CD4-positive, alpha-beta T cell (primary cell): ENCODE results near the gene ZNF516. TPM values are rescaled to one million over a fixed set of nuclear protein-coding genes. Genes with fewer than 3 reads are reported as not detected.
A peak's percentile ranks its signal among the peaks of the same experiment; 100 is the strongest.
"Not testable (repeated sequence)": the region's sequence is repeated elsewhere in the genome, so short reads cannot be mapped to it uniquely, and the experiment has no call there.

Source experiments
- ATAC-seq: fragments of 200-7000 bp; cut with Tn5 transposase; one replicate; pipeline ENCODE4 v1.10.0; 2022; ENCODE audit warnings: mild to moderate bottlenecking; ENCODE audit not compliant: poor library complexity
- CTCF ChIA-PET: fragments of 350-600 bp; sonication (Branson Sonifier 250); formaldehyde crosslinking; loops from one replicate; lab custom pipeline; 2021; ENCODE audit warnings: antibody characterized with exemption, inconsistent platforms; lab: Charles Lee
- POLR2A ChIA-PET: fragments of 350-600 bp; sonication (Branson Sonifier 250); formaldehyde crosslinking; loops from one replicate; lab custom pipeline; 2021; ENCODE audit warnings: antibody characterized with exemption, inconsistent platforms; lab: Charles Lee
- DNase-seq, 14 experiments: peaks; one replicate each; pipeline ENCODE4 v3.0.0-alpha.2; 2013 to 2020; ENCODE audit warnings: mixed read lengths in 2 of 14
- H3K27ac ChIP-seq, 2 donors: one replicate each; pipeline versions ENCODE4 v1.5.1 to v1.7.0; 2013; ENCODE audit warnings: low read length in 2 of 2, low read depth in 1 of 2, mild to moderate bottlenecking in 1 of 2
- H3K27me3 ChIP-seq, 2 experiments: 1 replicate in 1 of 2; 2 replicates in 1 of 2; pipeline versions ENCODE4 v1.6.1 to v1.7.0; 2013; ENCODE audit warnings: low read length in 2 of 2, control low read depth in 1 of 2, mild to moderate bottlenecking in 1 of 2, moderate library complexity in 1 of 2; ENCODE audit not compliant: insufficient read depth in 2 of 2, control insufficient read depth in 1 of 2
- H3K36me3 ChIP-seq: one replicate; pipeline ENCODE4 v1.6.1; 2013; ENCODE audit warnings: low read length, control low read depth; ENCODE audit not compliant: insufficient read depth
- H3K4me1 ChIP-seq: one replicate; pipeline ENCODE4 v1.6.1; 2013; ENCODE audit warnings: low read length, control low read depth; ENCODE audit not compliant: insufficient read depth
- H3K4me3 ChIP-seq: one replicate; pipeline ENCODE4 v1.5.1; 2013; ENCODE audit warnings: mild to moderate bottlenecking, low read length, moderate library complexity
- H3K9me3 ChIP-seq, 2 experiments: 1 replicate in 1 of 2; 2 replicates in 1 of 2; pipeline versions ENCODE4 v1.6.1 to v1.7.0; 2013; ENCODE audit warnings: low read length in 2 of 2, mild to moderate bottlenecking in 2 of 2, control low read depth in 1 of 2, moderate library complexity in 1 of 2; ENCODE audit not compliant: control insufficient read depth in 1 of 2, insufficient read depth in 1 of 2
- H3K27ac Mint-ChIP-seq: one replicate; pipeline ENCODE4 v1.8.0; 2020; ENCODE audit warnings: mixed read lengths
- H3K27me3 Mint-ChIP-seq: one replicate; pipeline ENCODE4 v1.8.0; 2021; ENCODE audit warnings: mixed read lengths
- H3K36me3 Mint-ChIP-seq: one replicate; pipeline ENCODE4 v1.8.0; 2021; ENCODE audit warnings: low read depth, mixed read lengths
- H3K4me1 Mint-ChIP-seq: one replicate; pipeline ENCODE4 v1.8.0; 2021; ENCODE audit warnings: low read depth, mixed read lengths
- H3K4me3 Mint-ChIP-seq: one replicate; pipeline ENCODE4 v1.8.0; 2020; ENCODE audit warnings: mild to moderate bottlenecking, mixed read lengths
- H3K9me3 Mint-ChIP-seq: one replicate; pipeline ENCODE4 v1.8.0; 2020; ENCODE audit warnings: mixed read lengths
- intact Hi-C, 2 experiments: fragments of 100-400 bp; cut with DNase I in 1 of 2; cut with micrococcal nuclease in 1 of 2; formaldehyde crosslinking; loops; one replicate each; pipeline versions ENCODE4 v1.15.1 to v1.9.0; 2023 to 2025; cut with DNase I, micrococcal nuclease
- polyA plus RNA-seq, 2 donors: library from polyadenylated mRNA; unstranded; fragments of 120-200 nt; gene quantifications; one replicate each; pipeline ENCODE4 v1.2.1, GENCODE V29; 2013
- total RNA-seq, 174 experiments: library from RNA in 2 of 174; stranded (reverse) in 2 of 174; gene quantifications; one replicate each; pipeline ENCODE4 v1.2.3 and lab custom pipeline; 2021 to 2026
- TF ChIP-seq, protein P1 (sequence below): fragments of 200-600 bp; IDR thresholded peaks from one replicate; pipeline ENCODE4 v1.8.0; 2022; ENCODE audit warnings: antibody characterized with exemption, mild to moderate bottlenecking

ZNF516 gene, protein sequence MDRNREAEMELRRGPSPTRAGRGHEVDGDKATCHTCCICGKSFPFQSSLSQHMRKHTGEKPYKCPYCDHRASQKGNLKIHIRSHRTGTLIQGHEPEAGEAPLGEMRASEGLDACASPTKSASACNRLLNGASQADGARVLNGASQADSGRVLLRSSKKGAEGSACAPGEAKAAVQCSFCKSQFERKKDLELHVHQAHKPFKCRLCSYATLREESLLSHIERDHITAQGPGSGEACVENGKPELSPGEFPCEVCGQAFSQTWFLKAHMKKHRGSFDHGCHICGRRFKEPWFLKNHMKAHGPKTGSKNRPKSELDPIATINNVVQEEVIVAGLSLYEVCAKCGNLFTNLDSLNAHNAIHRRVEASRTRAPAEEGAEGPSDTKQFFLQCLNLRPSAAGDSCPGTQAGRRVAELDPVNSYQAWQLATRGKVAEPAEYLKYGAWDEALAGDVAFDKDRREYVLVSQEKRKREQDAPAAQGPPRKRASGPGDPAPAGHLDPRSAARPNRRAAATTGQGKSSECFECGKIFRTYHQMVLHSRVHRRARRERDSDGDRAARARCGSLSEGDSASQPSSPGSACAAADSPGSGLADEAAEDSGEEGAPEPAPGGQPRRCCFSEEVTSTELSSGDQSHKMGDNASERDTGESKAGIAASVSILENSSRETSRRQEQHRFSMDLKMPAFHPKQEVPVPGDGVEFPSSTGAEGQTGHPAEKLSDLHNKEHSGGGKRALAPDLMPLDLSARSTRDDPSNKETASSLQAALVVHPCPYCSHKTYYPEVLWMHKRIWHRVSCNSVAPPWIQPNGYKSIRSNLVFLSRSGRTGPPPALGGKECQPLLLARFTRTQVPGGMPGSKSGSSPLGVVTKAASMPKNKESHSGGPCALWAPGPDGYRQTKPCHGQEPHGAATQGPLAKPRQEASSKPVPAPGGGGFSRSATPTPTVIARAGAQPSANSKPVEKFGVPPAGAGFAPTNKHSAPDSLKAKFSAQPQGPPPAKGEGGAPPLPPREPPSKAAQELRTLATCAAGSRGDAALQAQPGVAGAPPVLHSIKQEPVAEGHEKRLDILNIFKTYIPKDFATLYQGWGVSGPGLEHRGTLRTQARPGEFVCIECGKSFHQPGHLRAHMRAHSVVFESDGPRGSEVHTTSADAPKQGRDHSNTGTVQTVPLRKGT
- total RNA-seq (10 to 100 TPM; 22.4 to 29.3 TPM), total RNA-seq (lab: John Stamatoyannopoulos, UW) (4.5 to 57.7 (median 29.8) reads per million in 172 experiments)
- 8.3 TPM for polyA plus RNA-seq (2013, experiment 1 of 2)
- 7.0 TPM for polyA plus RNA-seq (2013, experiment 2 of 2)

DNA sequence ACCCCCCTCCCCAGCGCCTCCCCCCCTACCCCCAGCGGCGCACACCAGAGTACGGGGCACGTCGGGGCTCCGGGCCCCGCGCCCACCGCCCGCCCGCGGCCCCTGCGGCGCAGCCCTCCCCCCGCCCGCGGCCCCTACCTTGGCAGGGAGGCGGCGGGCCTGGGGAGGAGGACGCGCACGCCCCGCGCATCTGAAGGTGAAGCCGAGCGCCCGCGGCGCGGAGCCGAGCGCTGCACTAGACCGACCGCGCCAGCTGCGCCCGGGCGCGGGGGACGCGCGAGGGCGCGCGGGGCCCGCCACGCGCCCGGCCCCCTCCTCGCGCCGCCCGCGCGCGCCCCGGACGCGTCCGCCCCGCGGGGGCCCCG lies at the start of gene ZNF516:
Gene ZNF516 (minus strand): TSS at position 237 of the 365 bp plus-strand sequence. CDS start 52,188 bp downstream, outside the sequence.
- DNase-seq (peak in 8 of 14 experiments; percentile 21 to 67 (median 34)), ATAC-seq (peak; percentile 28)
- POLR2A ChIA-PET = interaction anchor here (2.3 kb wide), 1 partner anchor 23 kb away, joined by 7 read pairs; no protein-coding TSS in a partner anchor
- Histone ChIP-seq H3K4me3 (peak within 1 kb of the TSS; percentile 64), H3K4me1 (peaks cover 36% of the 10 kb centered on the region), H3K27me3 (peaks cover 13 to 24% of the 10 kb centered on the region in 2 experiments), H3K9me3 (peaks cover 0 to 22% of the 10 kb centered on the region in 2 experiments), H3K27ac (no peak within 1 kb of the TSS), H3K36me3 (no peaks in the 10 kb centered on the region)
- Mint-ChIP-seq H3K36me3 (peaks cover 31% of the 10 kb centered on the region), H3K9me3 (no peaks in the 10 kb centered on the region), H3K4me3 (peak within 1 kb of the TSS; percentile 98), H3K27me3 (peaks cover 75% of the 10 kb centered on the region), H3K27ac (peak within 1 kb of the TSS; percentile 84), H3K4me1 (peaks cover 47% of the 10 kb centered on the region)
- intact Hi-C loops = loop anchor here (5.0 to 10.0 kb wide), 3 partner anchors 220 to 1900 kb away; partner anchors contain the start of genes ZNF407 (in 2 of the 2) and PTGR3 (in 1 of the 2)
- TF ChIP-seq, protein P1, sequence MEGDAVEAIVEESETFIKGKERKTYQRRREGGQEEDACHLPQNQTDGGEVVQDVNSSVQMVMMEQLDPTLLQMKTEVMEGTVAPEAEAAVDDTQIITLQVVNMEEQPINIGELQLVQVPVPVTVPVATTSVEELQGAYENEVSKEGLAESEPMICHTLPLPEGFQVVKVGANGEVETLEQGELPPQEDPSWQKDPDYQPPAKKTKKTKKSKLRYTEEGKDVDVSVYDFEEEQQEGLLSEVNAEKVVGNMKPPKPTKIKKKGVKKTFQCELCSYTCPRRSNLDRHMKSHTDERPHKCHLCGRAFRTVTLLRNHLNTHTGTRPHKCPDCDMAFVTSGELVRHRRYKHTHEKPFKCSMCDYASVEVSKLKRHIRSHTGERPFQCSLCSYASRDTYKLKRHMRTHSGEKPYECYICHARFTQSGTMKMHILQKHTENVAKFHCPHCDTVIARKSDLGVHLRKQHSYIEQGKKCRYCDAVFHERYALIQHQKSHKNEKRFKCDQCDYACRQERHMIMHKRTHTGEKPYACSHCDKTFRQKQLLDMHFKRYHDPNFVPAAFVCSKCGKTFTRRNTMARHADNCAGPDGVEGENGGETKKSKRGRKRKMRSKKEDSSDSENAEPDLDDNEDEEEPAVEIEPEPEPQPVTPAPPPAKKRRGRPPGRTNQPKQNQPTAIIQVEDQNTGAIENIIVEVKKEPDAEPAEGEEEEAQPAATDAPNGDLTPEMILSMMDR = no peak
- CTCF ChIA-PET = no interaction called here

DNA sequence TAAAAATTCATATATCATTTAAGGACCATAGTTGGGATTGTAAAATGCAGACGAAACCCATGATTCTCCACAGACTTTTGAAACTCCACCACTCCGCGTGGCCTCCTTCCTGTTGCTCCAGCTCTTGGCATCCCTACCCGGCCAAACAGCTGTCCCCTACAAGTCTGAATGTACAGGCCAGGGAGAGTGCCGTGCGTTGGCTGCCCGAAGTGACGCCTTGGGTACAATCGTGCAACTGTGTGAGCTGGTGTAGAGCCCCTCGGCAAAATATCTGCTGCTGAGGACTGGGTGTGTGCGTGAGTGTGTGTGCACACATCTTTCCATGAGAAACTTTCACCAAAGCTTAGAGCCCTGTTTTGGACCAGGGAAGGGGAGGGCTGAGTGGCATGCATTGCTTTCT lies 43.8 kb upstream of the ZNF516 start:
- H3K27me3 Mint-ChIP-seq = peaks cover 10% of the 10 kb centered on the region
- no peaks in the 10 kb centered on the region for H3K27me3 ChIP-seq
- CTCF ChIA-PET = no interaction called here
- H3K4me1 Mint-ChIP-seq = no peaks in the 10 kb centered on the region
- TF ChIP-seq, protein P1 = no peak
- H3K9me3 Mint-ChIP-seq = no peaks in the 10 kb centered on the region
- POLR2A ChIA-PET = no interaction called here
- intact Hi-C loops = no loop called here
- H3K27ac Mint-ChIP-seq = no peak overlapping the region
- no peaks in the 10 kb centered on the region for H3K4me1 ChIP-seq
- H3K36me3 Mint-ChIP-seq = no peaks in the 10 kb centered on the region
- no peaks in the 10 kb centered on the region for H3K36me3 ChIP-seq
- ATAC-seq (no peak), DNase-seq (no peak)
- H3K4me3 Mint-ChIP-seq = no peak overlapping the region
- H3K27ac ChIP-seq = no peak overlapping the region
- H3K9me3 ChIP-seq = no peaks in the 10 kb centered on the region
- H3K4me3 ChIP-seq = no peak overlapping the region

GRCh38 chr18:76537621-76538020 lies 42.6 kb upstream of the ZNF516 start:
- no peaks in the 10 kb centered on the region for H3K27me3 ChIP-seq
- no peak overlapping the region for H3K27ac ChIP-seq
- no peak for ATAC-seq
- Mint-ChIP-seq H3K27ac (no peak overlapping the region), H3K36me3 (no peaks in the 10 kb centered on the region), H3K4me1 (no peaks in the 10 kb centered on the region), H3K27me3 (peaks cover 10% of the 10 kb centered on the region), H3K9me3 (no peaks in the 10 kb centered on the region), H3K4me3 (no peak overlapping the region)
- H3K36me3 ChIP-seq = no peaks in the 10 kb centered on the region
- CTCF ChIA-PET = no interaction called here
- intact Hi-C loops = no loop called here
- no peaks in the 10 kb centered on the region for H3K9me3 ChIP-seq
- POLR2A ChIA-PET = no interaction called here
- DNase-seq = no peak
- no peaks in the 10 kb centered on the region for H3K4me1 ChIP-seq
- no peak overlapping the region for H3K4me3 ChIP-seq
- TF ChIP-seq, protein P1 = no peak

- H3K36me3 ChIP-seq, CTCF ChIA-PET, POLR2A ChIA-PET, DNase-seq, H3K27ac ChIP-seq, H3K27me3 ChIP-seq, H3K27ac Mint-ChIP-seq, H3K4me3 Mint-ChIP-seq, ATAC-seq, H3K4me3 ChIP-seq, H3K9me3 Mint-ChIP-seq, H3K4me1 ChIP-seq, H3K36me3 Mint-ChIP-seq, H3K9me3 ChIP-seq, H3K4me1 Mint-ChIP-seq, intact Hi-C loops: not testable (repeated sequence)
- peaks cover 13% of the 10 kb centered on the region for H3K27me3 Mint-ChIP-seq
These were observed 41.6 kb upstream of the ZNF516 start for GRCh38 chr18:76536593-76536992.
